ENCODE results near the gene DHCR7.

DHCR7 gene

DNA sequence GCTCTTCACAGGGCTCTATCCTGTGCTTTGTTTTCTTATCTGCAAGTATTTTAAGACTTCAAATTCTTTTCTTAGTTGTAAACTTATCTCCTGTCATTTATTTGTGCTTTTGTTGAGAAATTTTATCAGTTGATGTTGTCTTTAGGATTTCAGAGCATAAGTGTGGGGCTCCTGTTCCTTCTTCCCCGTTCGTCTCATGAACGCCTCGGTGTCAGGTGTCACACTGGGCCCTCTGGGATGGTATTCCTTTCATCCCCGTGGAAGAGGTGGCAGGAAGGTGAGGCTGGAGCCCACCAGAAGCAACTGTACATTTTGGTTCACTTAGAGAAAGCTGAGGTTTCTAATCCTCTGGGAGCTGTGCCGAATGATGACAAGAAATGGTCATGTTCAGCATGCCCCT is 22.8 kb upstream of the DHCR7 start:
- no peak overlapping the region for H3K27ac ChIP-seq (ENCODE audit: low read depth in 2 of 2, low read length in 2 of 2)
- no peaks in the 10 kb centered on the region for H3K27me3 ChIP-seq (ENCODE audit: control insufficient read depth in 2 of 2, insufficient read depth in 2 of 2, low read length in 2 of 2)
- H3K9me3 ChIP-seq (ENCODE audit: control insufficient read depth in 2 of 2, low read length in 2 of 2), result no peaks in the 10 kb centered on the region
- no peak overlapping the region for H3K4me3 ChIP-seq (ENCODE audit: low read length in 2 of 2)
- H3K36me3 ChIP-seq (ENCODE audit: control insufficient read depth in 2 of 2, insufficient read depth in 2 of 2, low read length in 2 of 2), result peaks cover 51 to 61% of the 10 kb centered on the region in 2 donors
- H3K9ac ChIP-seq (ENCODE audit: low read depth in 1 of 2, low read length in 2 of 2), result no peak overlapping the region
- no peaks in the 10 kb centered on the region for H3K4me1 ChIP-seq (ENCODE audit: control insufficient read depth in 2 of 2, insufficient read depth in 2 of 2, low read length in 2 of 2)

DNA sequence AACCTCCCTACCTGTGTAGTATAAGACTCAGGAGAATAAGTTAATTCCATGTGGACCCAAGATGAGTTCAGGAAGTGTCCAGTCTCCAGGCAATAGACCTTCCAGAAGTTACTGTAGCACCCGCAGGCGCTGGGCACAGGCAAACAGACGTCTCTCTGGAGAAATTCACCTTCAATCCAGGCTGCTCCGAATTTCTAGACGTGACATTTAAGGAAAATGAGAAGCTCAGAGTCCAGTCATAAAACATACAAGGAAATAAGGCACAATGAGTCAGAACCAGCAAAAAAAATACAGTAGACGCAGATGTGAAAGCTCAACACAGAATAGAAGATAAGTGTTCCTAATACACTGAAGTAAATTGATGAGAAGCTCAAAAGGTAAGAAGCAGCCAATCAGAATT is 19.0 kb upstream of the DHCR7 start:
- Histone ChIP-seq H3K4me3 (ENCODE audit: low read length in 2 of 2) (no peak overlapping the region), H3K9me3 (ENCODE audit: control insufficient read depth in 2 of 2, low read length in 2 of 2) (no peaks in the 10 kb centered on the region), H3K36me3 (ENCODE audit: control insufficient read depth in 2 of 2, insufficient read depth in 2 of 2, low read length in 2 of 2) (peaks cover 34 to 53% of the 10 kb centered on the region in 2 donors), H3K27me3 (ENCODE audit: control insufficient read depth in 2 of 2, insufficient read depth in 2 of 2, low read length in 2 of 2) (no peaks in the 10 kb centered on the region), H3K4me1 (ENCODE audit: control insufficient read depth in 2 of 2, insufficient read depth in 2 of 2, low read length in 2 of 2) (no peaks in the 10 kb centered on the region), H3K27ac (ENCODE audit: low read depth in 2 of 2, low read length in 2 of 2) (no peak overlapping the region), H3K9ac (ENCODE audit: low read depth in 1 of 2, low read length in 2 of 2) (no peak overlapping the region)

DNA sequence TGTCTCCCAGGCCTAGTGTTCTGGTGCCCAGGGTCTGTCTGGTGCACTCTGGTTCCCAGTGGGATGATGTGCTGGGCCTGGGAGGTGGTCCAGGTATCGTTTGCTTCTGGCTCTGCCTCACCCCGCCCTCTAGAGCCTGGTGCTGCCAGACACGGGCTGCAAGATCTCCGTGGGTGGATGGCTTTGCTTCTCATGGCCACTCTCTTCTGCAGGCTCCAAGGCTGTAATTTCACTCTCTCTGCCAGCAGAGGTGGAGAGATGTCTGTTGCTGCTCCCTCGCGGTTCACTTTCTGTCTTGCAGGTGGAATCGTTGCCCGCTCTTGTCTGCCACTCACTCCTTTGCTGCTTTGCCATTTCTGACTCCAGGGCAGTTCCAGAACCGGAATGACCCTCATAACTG is 18.2 kb upstream of the DHCR7 start:
- H3K4me1 ChIP-seq (ENCODE audit: control insufficient read depth in 2 of 2, insufficient read depth in 2 of 2, low read length in 2 of 2), result no peaks in the 10 kb centered on the region

DNA sequence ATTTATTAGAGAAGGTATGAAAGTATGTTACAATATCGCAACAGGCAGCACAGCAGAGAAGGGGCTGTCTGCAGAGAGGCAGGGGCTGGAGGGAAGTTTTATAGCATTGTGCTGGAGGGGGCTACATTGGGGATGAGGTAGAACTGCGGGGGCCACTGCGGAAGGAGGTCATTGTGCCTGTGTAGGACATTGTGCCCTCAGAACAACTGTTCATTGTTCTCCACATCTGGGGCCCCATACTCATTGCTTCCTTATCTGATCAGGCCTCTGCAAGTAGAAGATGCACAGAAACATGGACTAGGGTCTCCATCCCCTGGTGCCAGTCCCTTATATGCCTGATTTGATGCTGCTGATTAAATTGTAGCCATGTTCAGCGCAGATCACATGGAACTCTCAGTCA is 16.9 kb upstream of the DHCR7 start:
- Histone ChIP-seq H3K9me3 (ENCODE audit: control insufficient read depth in 2 of 2, low read length in 2 of 2) (no peaks in the 10 kb centered on the region), H3K4me3 (ENCODE audit: low read length in 2 of 2) (no peak overlapping the region), H3K27ac (ENCODE audit: low read depth in 2 of 2, low read length in 2 of 2) (no peak overlapping the region), H3K36me3 (ENCODE audit: control insufficient read depth in 2 of 2, insufficient read depth in 2 of 2, low read length in 2 of 2) (peaks cover 35 to 51% of the 10 kb centered on the region in 2 donors), H3K27me3 (ENCODE audit: control insufficient read depth in 2 of 2, insufficient read depth in 2 of 2, low read length in 2 of 2) (no peaks in the 10 kb centered on the region), H3K4me1 (ENCODE audit: control insufficient read depth in 2 of 2, insufficient read depth in 2 of 2, low read length in 2 of 2) (no peaks in the 10 kb centered on the region), H3K9ac (ENCODE audit: low read depth in 1 of 2, low read length in 2 of 2) (no peak overlapping the region)

More for the DNA sequence above, 18.2 kb upstream of the DHCR7 start:
- no peaks in the 10 kb centered on the region for H3K9me3 ChIP-seq (ENCODE audit: control insufficient read depth in 2 of 2, low read length in 2 of 2)
- H3K36me3 ChIP-seq (ENCODE audit: control insufficient read depth in 2 of 2, insufficient read depth in 2 of 2, low read length in 2 of 2), result peaks cover 31 to 45% of the 10 kb centered on the region in 2 donors
- no peak overlapping the region for H3K9ac ChIP-seq (ENCODE audit: low read depth in 1 of 2, low read length in 2 of 2)
- no peak overlapping the region for H3K4me3 ChIP-seq (ENCODE audit: low read length in 2 of 2)
- H3K27ac ChIP-seq (ENCODE audit: low read depth in 2 of 2, low read length in 2 of 2), result no peak overlapping the region
- H3K27me3 ChIP-seq (ENCODE audit: control insufficient read depth in 2 of 2, insufficient read depth in 2 of 2, low read length in 2 of 2), result no peaks in the 10 kb centered on the region

DNA sequence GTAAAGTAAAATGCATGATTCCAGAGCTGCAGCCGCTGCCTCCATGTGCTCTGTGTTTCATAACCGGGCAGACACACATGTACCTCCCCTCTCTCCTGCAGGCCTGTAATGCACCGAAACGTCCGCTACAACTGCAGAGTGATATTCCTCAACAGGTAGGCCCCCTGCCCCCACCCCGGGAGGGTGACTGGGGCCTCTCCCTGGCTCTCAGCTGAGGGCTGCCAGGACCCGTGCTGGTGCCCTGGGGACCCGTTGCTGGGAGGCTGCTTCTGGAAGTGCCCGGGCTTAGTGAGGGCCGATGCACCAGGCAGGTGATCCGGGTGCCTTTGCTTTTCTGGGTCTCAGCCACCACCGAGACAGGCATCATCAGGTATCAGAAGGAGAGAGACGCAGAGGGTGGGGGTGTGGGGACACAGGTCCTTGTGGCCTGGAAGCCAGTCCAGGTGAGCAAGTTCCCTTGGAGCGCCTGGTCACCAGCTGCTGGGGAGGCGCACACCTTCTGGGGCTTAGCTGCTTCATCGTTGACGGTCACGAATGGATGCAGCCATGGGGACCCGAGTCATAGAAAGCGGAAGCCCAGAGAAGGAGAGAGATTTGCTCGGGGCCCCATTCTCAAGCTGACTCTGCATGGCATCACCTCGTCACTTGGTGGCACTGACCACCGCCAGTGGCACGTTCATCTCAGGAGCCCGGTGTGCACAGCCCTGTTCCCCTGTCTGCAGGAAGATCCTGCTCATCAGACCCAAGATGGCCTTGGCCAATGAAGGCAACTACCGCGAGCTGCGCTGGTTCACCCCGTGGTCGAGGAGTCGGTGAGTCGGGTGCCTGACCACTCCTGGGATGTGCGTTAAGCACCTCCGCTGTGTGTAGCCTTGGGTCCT is 15.4 kb upstream of the DHCR7 start:
- H3K9ac ChIP-seq (ENCODE audit: low read depth in 1 of 2, low read length in 2 of 2), result no peak overlapping the region
- no peak overlapping the region for H3K27ac ChIP-seq (ENCODE audit: low read depth in 2 of 2, low read length in 2 of 2)
- no peak overlapping the region for H3K4me3 ChIP-seq (ENCODE audit: low read length in 2 of 2)
- no peaks in the 10 kb centered on the region for H3K4me1 ChIP-seq (ENCODE audit: control insufficient read depth in 2 of 2, insufficient read depth in 2 of 2, low read length in 2 of 2)
- no peaks in the 10 kb centered on the region for H3K27me3 ChIP-seq (ENCODE audit: control insufficient read depth in 2 of 2, insufficient read depth in 2 of 2, low read length in 2 of 2)
- peaks cover 49 to 66% of the 10 kb centered on the region in 2 donors for H3K36me3 ChIP-seq (ENCODE audit: control insufficient read depth in 2 of 2, insufficient read depth in 2 of 2, low read length in 2 of 2)
- H3K9me3 ChIP-seq (ENCODE audit: control insufficient read depth in 2 of 2, low read length in 2 of 2), result no peaks in the 10 kb centered on the region

DNA sequence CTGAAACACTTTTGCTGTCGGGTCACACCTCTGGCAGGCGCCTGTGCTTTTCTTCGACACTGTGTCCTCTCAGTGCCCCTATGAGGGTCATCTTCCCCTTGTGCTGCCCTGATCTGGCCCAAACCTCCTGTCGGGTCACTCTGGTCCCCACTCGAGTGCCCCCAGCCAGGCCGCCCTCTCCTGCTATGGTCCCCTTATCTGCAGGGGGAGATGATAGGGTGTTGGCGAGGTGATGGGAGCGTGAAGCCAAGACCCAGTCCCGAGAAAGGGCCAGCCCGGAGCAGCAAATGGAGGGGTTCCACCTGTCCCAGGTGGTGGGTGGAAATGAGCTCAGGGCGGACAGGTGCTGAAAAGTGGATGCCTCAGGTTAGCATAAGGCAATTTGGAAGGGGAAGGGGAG is 14.5 kb upstream of the DHCR7 start:
- Histone ChIP-seq H3K9ac (ENCODE audit: low read depth in 1 of 2, low read length in 2 of 2) (no peak overlapping the region), H3K9me3 (ENCODE audit: control insufficient read depth in 2 of 2, low read length in 2 of 2) (no peaks in the 10 kb centered on the region), H3K27ac (ENCODE audit: low read depth in 2 of 2, low read length in 2 of 2) (no peak overlapping the region), H3K27me3 (ENCODE audit: control insufficient read depth in 2 of 2, insufficient read depth in 2 of 2, low read length in 2 of 2) (no peaks in the 10 kb centered on the region), H3K4me1 (ENCODE audit: control insufficient read depth in 2 of 2, insufficient read depth in 2 of 2, low read length in 2 of 2) (no peaks in the 10 kb centered on the region), H3K4me3 (ENCODE audit: low read length in 2 of 2) (no peak overlapping the region), H3K36me3 (ENCODE audit: control insufficient read depth in 2 of 2, insufficient read depth in 2 of 2, low read length in 2 of 2) (peaks cover 55 to 71% of the 10 kb centered on the region in 2 donors)

DNA sequence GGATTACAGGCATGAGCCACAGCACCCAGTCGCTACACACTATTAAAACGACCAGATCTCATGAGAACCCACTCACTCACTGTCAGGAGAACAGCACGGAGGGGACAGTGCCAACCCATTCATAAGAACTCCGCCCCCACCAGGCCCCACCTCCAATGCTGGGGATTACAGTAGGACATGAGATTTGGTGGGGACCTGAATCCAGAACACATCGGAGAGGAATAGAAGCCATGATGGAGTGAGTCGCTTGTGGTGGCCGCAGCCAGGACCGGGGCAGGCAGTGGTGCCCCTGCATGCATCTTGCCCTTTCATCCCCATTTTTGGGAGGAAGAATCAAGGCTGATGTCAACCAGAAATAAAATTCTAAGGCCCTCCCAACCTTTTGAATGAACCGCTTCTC is 13.5 kb upstream of the DHCR7 start:
- Histone ChIP-seq H3K4me1 (ENCODE audit: control insufficient read depth in 2 of 2, insufficient read depth in 2 of 2, low read length in 2 of 2) (no peaks in the 10 kb centered on the region), H3K9me3 (ENCODE audit: control insufficient read depth in 2 of 2, low read length in 2 of 2) (no peaks in the 10 kb centered on the region), H3K36me3 (ENCODE audit: control insufficient read depth in 2 of 2, insufficient read depth in 2 of 2, low read length in 2 of 2) (peaks cover 64 to 73% of the 10 kb centered on the region in 2 donors), H3K27ac (ENCODE audit: low read depth in 2 of 2, low read length in 2 of 2) (no peak overlapping the region), H3K4me3 (ENCODE audit: low read length in 2 of 2) (no peak overlapping the region), H3K9ac (ENCODE audit: low read depth in 1 of 2, low read length in 2 of 2) (no peak overlapping the region), H3K27me3 (ENCODE audit: control insufficient read depth in 2 of 2, insufficient read depth in 2 of 2, low read length in 2 of 2) (no peaks in the 10 kb centered on the region)

DNA sequence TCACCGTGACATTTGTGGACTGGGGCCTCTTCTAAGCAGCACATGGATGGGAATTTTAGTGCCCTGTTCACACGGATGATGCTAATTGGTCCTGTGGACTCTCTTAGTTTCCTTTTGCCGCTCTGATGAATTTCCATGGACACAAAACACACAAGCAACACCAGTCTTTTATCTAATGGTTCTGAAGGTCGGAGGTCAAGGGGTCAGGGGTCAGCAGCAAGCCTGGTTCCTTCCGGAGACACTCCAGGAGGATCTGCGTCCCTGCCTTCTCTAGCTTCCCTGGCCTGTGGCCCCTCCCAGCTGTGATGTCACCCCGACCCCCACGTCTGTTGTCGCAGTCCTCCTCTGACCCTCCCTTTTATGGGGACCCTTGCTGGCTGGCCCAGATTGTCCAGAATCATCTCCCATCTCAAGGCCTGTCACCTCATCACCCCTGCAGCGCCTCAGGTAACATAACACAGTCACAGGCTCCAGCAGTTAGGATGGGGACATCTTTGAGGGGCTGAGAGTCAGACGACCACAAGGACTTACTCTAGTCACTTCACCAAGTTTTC is 11.7 kb upstream of the DHCR7 start:
- H3K9me3 ChIP-seq (ENCODE audit: control insufficient read depth in 2 of 2, low read length in 2 of 2), result no peaks in the 10 kb centered on the region
- no peak overlapping the region for H3K27ac ChIP-seq (ENCODE audit: low read depth in 2 of 2, low read length in 2 of 2)
- no peak overlapping the region for H3K4me3 ChIP-seq (ENCODE audit: low read length in 2 of 2)
- no peaks in the 10 kb centered on the region for H3K4me1 ChIP-seq (ENCODE audit: control insufficient read depth in 2 of 2, insufficient read depth in 2 of 2, low read length in 2 of 2)
- H3K27me3 ChIP-seq (ENCODE audit: control insufficient read depth in 2 of 2, insufficient read depth in 2 of 2, low read length in 2 of 2), result no peaks in the 10 kb centered on the region
- peaks cover 74 to 78% of the 10 kb centered on the region in 2 donors for H3K36me3 ChIP-seq (ENCODE audit: control insufficient read depth in 2 of 2, insufficient read depth in 2 of 2, low read length in 2 of 2)
- H3K9ac ChIP-seq (ENCODE audit: low read depth in 1 of 2, low read length in 2 of 2), result no peak overlapping the region

DNA sequence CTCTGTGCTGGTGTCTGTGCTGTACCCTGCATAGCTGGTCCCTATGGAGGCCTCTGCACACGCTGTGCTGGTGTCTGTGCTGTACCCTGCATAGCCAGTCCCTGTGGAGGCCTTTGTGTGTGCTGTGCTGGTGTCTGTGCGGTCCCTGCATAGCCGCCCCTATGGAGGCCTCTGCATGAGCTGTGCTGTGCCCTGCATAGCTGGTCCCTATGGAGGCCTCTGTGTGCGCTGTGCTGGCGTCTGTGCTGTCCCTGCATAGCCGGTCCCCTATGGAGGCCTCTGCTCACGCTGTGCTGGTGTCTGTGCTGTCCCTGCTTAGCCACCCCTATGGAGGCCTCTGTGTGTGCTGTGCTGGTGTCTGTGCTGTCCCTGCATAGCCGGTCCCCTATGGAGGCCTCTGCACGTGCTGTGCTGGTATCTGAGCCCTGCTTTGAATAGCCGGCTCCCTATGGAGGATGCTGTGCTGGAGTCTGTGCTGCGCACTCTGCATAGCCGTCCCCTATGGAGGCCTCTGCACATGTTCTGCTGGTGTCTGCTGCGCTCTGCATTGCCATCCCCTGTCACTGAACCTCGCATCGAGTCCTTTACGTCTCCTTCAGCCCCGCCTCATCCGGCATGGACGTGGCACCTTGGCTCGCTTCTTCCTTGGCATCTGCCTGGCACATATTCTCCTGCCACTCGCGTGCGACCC is 11.0 kb upstream of the DHCR7 start:
- Histone ChIP-seq H3K27ac (ENCODE audit: low read depth in 2 of 2, low read length in 2 of 2) (no peak overlapping the region), H3K9me3 (ENCODE audit: control insufficient read depth in 2 of 2, low read length in 2 of 2) (no peaks in the 10 kb centered on the region), H3K4me3 (ENCODE audit: low read length in 2 of 2) (no peak overlapping the region), H3K36me3 (ENCODE audit: control insufficient read depth in 2 of 2, insufficient read depth in 2 of 2, low read length in 2 of 2) (peaks cover 73 to 77% of the 10 kb centered on the region in 2 donors), H3K9ac (ENCODE audit: low read depth in 1 of 2, low read length in 2 of 2) (no peak overlapping the region), H3K4me1 (ENCODE audit: control insufficient read depth in 2 of 2, insufficient read depth in 2 of 2, low read length in 2 of 2) (peaks cover 5 to 6% of the 10 kb centered on the region in 2 donors), H3K27me3 (ENCODE audit: control insufficient read depth in 2 of 2, insufficient read depth in 2 of 2, low read length in 2 of 2) (no peaks in the 10 kb centered on the region)
